22Rv1 (cell line): ENCODE measurements around the gene THSD4.

Source experiments
- H3K27ac ChIP-seq: fragments of 450-650 bp; 2 replicates; pipeline ENCODE4 v1.5.1; 2017
- CTCF ChIP-seq: fragments of 450-650 bp; IDR thresholded peaks from 2 replicates; pipeline ENCODE4 v1.5.1; 2017; ENCODE audit warnings: mild to moderate bottlenecking
- ZFX ChIP-seq: fragments of 450-650 bp; IDR thresholded peaks from 2 replicates; pipeline ENCODE4 v1.6.1; 2017; ENCODE audit warnings: antibody characterized with exemption, borderline replicate concordance

THSD4 gene

DNA sequence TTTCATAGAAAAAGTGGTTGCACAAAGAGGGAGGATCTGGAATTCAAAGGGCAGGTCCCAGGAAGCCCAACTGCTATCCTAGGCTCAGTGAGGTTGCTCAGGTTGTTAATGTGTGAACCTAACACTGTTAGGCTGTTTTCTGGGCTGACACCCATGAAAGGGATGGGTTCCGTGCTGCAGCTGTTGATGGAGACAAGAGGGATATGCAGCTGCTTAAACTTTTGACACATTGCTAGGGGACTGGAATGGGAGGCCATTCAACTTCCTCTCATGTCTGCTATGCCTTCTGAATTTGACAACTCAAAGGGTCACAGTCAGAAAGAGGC is 497.1 kb downstream of the THSD4 start:
- no peak for TF ChIP-seq ZFX
- no peak overlapping the region for H3K27ac ChIP-seq

GRCh38 chr15:71612869-71613268 is 497.6 kb downstream of the THSD4 start:
- no peak overlapping the region for H3K27ac ChIP-seq
- no peak for TF ChIP-seq CTCF
- no peak for TF ChIP-seq ZFX

DNA sequence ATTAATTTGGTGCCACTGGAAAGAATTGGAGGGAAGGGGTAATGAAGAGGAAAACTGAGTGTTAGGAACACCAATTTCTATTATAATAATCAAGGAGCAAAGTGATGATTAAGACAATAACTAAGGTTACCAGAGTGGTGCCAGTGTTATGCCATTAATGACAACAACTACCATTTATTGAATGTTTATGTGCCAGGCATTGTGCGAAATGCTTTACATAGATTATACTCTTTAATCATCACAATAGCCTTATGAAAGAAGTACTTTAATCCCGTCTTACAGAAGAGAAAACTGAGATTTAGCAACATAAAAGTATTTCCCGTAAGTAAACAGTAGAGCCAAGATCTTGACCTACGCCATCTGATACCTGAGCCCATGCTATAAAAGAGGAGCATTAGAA is 507.8 kb downstream of the THSD4 start:
- no peak overlapping the region for H3K27ac ChIP-seq
- TF ChIP-seq ZFX (no peak), CTCF (no peak)

DNA sequence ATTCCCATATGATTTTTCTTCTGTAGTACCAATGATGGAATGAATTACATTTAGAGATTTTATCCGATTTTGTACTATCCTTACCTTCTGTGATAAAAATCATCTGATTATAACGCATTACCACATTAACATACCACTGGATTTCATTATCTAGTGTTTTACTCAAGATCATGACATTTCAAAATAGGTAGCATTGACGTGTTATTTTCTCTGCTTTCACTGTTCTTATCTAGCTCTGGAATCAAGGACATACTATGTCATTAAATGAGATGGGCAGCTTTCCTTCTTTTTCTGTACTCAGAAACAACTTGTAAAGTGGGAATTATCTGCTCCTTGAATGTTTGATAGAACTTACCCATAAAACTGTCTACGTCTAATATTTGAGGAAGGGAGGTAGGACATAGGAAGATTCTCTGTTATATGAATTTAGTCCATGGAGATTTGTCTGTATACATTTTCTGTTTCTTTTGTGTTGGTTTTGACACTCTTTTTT is 511.4 kb downstream of the THSD4 start:
- no peak overlapping the region for H3K27ac ChIP-seq
- TF ChIP-seq CTCF (no peak), ZFX (no peak)

DNA sequence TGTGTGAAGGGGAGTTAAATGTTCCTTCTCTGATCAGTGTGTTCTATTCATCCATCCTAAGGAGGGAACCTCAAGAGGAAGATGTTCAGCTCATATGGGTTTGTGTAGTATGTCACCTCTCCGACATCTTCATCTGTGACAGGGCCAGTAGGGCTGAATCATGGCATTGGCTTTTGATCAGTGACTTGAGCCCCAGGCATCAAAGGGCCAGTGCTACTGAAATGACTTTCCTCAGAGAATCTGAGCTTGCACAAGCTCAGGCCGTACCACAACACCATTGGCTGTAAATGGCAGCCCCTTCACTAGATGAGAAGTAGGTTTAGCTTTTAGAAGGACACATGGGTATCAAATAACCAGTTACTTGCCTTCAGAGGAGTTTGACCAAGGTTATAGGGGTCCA is 511.9 kb downstream of the THSD4 start:
- TF ChIP-seq CTCF (no peak), ZFX (no peak)
- no peak overlapping the region for H3K27ac ChIP-seq

GRCh38 chr15:71627604-71628003 is 512.3 kb downstream of the THSD4 start:
- no peak overlapping the region for H3K27ac ChIP-seq
- no peak for TF ChIP-seq CTCF
- no peak for TF ChIP-seq ZFX

DNA sequence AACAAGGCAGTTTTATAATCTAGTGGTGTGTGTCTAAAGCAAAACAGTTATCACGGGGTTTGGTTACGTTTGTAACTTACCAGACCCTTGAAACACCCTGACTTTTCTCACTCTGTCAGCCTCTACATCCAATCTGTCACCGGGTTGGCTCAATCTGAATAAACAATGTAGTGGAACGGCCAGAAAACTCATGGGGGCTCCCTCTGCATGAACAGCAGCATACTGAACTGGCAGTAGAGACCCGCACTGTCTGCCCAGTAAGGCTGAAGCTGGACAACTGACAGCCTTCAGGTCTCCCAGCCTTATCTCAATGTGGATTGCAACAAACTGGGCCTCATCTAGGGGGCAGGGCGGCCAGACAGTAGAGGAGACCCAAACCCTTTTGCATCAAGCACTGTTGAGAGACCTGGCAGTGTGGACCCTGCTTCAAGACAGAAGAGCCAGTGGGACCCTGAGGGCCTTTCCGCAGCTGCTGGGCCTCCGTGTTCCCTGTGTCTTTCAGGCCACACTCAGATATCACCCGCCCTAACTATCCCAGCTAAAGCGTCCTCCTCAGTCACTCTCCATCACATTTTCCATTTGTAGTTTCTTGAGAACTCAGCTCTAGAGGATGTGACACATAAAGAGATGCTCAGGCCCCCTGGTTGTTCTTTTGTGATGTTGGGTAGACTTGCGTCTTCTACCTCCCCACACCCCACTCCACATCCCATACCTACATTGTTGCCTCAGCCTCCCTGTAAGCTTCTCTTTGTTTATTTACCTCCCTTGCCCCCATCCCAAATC is 513.9 kb downstream of the THSD4 start:
- H3K27ac ChIP-seq = no peak overlapping the region
- TF ChIP-seq ZFX = no peak
- no peak for TF ChIP-seq CTCF
